ENCODE data around the gene ACTR1B.
A peak's percentile ranks its signal among the peaks of the same experiment; 100 is the strongest.
"Not testable (repeated sequence)": the region's sequence is repeated elsewhere in the genome, so short reads cannot be mapped to it uniquely, and the experiment has no call there.

The ACTR1B gene

GRCh38 chr2:97663962-97664635, at the start of gene ACTR1B:
TSS of gene ACTR1B (minus strand) at chr2:97664044. CDS start at chr2:97663890, 154 bp downstream.
- Mint-ChIP-seq H3K4me1 (peaks cover 28% of the 10 kb centered on the region), H3K4me3 (peak within 1 kb of the TSS; percentile 95 to 96 (median 96)), H3K9me3 (no peaks in the 10 kb centered on the region), H3K36me3 (ENCODE audit: low read depth) (peaks cover 4% of the 10 kb centered on the region), H3K27me3 (ENCODE audit: low read depth) (no peaks in the 10 kb centered on the region), H3K27ac (peak within 1 kb of the TSS; percentile 89 to 98 (median 96))
- peak; percentile 61 to 67 (median 67) for TF ChIP-seq CTCF (IDR thresholded peaks at IDR 0.05; ENCODE audit: unreplicated experiment in 3 of 3)

GRCh38 chr2:97712693-97713295, 49.0 kb upstream of the ACTR1B start:
- no peaks in the 10 kb centered on the region for H3K9me3 Mint-ChIP-seq
- peaks cover 30% of the 10 kb centered on the region for H3K4me1 Mint-ChIP-seq
- peaks cover 3% of the 10 kb centered on the region for H3K27me3 Mint-ChIP-seq (ENCODE audit: low read depth)
- no peak for TF ChIP-seq CTCF (IDR thresholded peaks at IDR 0.05; ENCODE audit: unreplicated experiment in 3 of 3)
- no peak overlapping the region for H3K27ac Mint-ChIP-seq
- no peaks in the 10 kb centered on the region for H3K36me3 Mint-ChIP-seq (ENCODE audit: low read depth)
- no peak overlapping the region for H3K4me3 Mint-ChIP-seq

GRCh38 chr2:97712175-97712574, 48.3 kb upstream of the ACTR1B start:
- Mint-ChIP-seq H3K4me1 (peaks cover 25% of the 10 kb centered on the region), H3K27ac (peak overlapping the region; percentile 15 to 68 (median 44))
- not testable (repeated sequence) for H3K9me3 Mint-ChIP-seq; H3K4me3 Mint-ChIP-seq; H3K36me3 Mint-ChIP-seq (ENCODE audit: low read depth); H3K27me3 Mint-ChIP-seq (ENCODE audit: low read depth)

GRCh38 chr2:97711394-97711711, 47.5 kb upstream of the ACTR1B start:
- Mint-ChIP-seq H3K27me3 (ENCODE audit: low read depth) (peaks cover 3% of the 10 kb centered on the region), H3K9me3 (no peaks in the 10 kb centered on the region), H3K4me3 (no peak overlapping the region), H3K4me1 (peaks cover 18% of the 10 kb centered on the region), H3K36me3 (ENCODE audit: low read depth) (no peaks in the 10 kb centered on the region), H3K27ac (peak overlapping the region in 2 of 3 experiments; percentile 15 to 68)
- TF ChIP-seq CTCF (IDR thresholded peaks at IDR 0.05; ENCODE audit: unreplicated experiment in 3 of 3): no peak

- H3K9me3 Mint-ChIP-seq: no peaks in the 10 kb centered on the region
- no peak for TF ChIP-seq CTCF (IDR thresholded peaks at IDR 0.05; ENCODE audit: unreplicated experiment in 3 of 3)
- peaks cover 14% of the 10 kb centered on the region for H3K4me1 Mint-ChIP-seq
- no peak overlapping the region for H3K27ac Mint-ChIP-seq
- peaks cover 3% of the 10 kb centered on the region for H3K27me3 Mint-ChIP-seq (ENCODE audit: low read depth)
- no peaks in the 10 kb centered on the region for H3K36me3 Mint-ChIP-seq (ENCODE audit: low read depth)
- H3K4me3 Mint-ChIP-seq: no peak overlapping the region
These were observed 44.8 kb upstream of the ACTR1B start for GRCh38 chr2:97708608-97709007.

- H3K4me3 Mint-ChIP-seq: no peak overlapping the region
- TF ChIP-seq CTCF (IDR thresholded peaks at IDR 0.05; ENCODE audit: unreplicated experiment in 3 of 3): no peak
- peaks cover 10% of the 10 kb centered on the region for H3K4me1 Mint-ChIP-seq
- H3K27me3 Mint-ChIP-seq (ENCODE audit: low read depth): peaks cover 3% of the 10 kb centered on the region
- no peak overlapping the region for H3K27ac Mint-ChIP-seq
- H3K9me3 Mint-ChIP-seq: no peaks in the 10 kb centered on the region
- H3K36me3 Mint-ChIP-seq (ENCODE audit: low read depth): no peaks in the 10 kb centered on the region
These were observed 44.2 kb upstream of the ACTR1B start for GRCh38 chr2:97708048-97708380.
